ENCODE results near the gene YY1.

The YY1 gene

DNA sequence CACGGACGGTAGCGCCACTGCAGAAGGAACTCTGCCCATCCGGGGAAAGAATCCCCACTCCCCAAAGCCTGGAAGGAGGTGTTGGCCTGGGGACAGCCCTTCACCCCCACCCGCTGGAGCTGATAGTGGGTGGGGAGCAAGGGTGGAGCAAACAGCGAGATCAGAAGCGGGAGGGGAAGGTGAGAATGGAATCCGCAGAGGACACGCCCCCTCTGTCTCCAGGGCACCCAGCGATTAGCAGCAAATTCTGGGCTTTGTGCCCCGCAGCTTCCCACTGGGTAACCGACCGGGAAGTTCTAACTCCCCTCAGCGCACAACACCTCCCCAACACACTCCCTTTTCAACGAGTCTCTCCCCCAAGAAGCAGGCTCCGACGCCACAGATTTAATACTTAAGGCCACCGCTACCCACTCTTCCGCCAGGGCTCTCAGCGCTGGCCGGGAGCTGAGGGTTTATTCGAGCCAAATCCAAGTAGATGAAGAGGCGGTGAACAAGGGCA, 65.9 kb downstream of the YY1 start:
- Histone ChIP-seq H3K36me3 (ENCODE audit: control insufficient read depth in 2 of 2, insufficient read depth in 1 of 2, low read length in 2 of 2) (no peaks in the 10 kb centered on the region; a peak in 1 of 3 replicates), H3K4me3 (ENCODE audit: low read depth, low read length) (peak overlapping the region; percentile 55), H3K9me3 (ENCODE audit: control insufficient read depth, insufficient read depth, low read depth, low read length) (no peaks in the 10 kb centered on the region), H3K27ac (ENCODE audit: extremely low read depth, low read depth, low read length) (no peak overlapping the region), H3K4me1 (ENCODE audit: control insufficient read depth, insufficient read depth, low read length) (peaks cover 2% of the 10 kb centered on the region; the same call in 1 of the 2 replicates)
- ChIA-PET POLR2A (interaction anchor here (0.9 kb wide), 1 partner anchor 70 kb away, joined by 5 read pairs; a partner anchor contains a TSS), CTCF (interaction anchor here (0.5 to 3.4 kb wide), 4 partner anchors 19 to 573 kb away, joined by 3 to 15 read pairs (median 4); no protein-coding TSS in a partner anchor)
- TF ChIP-seq ZNF248 (tag by site-specific recombination; IDR thresholded peaks at IDR 0.05) (no peak), ZBTB10 (tag by site-specific recombination; IDR thresholded peaks at IDR 0.05) (no peak; the same call in 1 of the 2 replicates), ZBTB1 (tag by site-specific recombination; IDR thresholded peaks at IDR 0.05) (no peak), ZBTB20 (tag by site-specific recombination; IDR thresholded peaks at IDR 0.05) (peak; percentile 62; the same call in 1 of the 2 replicates), ZNF600 (tag by site-specific recombination; IDR thresholded peaks at IDR 0.05) (peak; percentile 64), ZBTB8A (tag by site-specific recombination; IDR thresholded peaks at IDR 0.05) (peak; percentile 96), ZNF140 (tag by site-specific recombination; IDR thresholded peaks at IDR 0.05) (no peak), ZNF148 (tag by site-specific recombination; IDR thresholded peaks at IDR 0.05; ENCODE audit: borderline replicate concordance) (no peak), ZNF112 (tag by site-specific recombination; IDR thresholded peaks at IDR 0.05) (no peak), PRDM1 (tag by site-specific recombination; IDR thresholded peaks at IDR 0.05) (no peak), ZNF302 (tag by site-specific recombination; IDR thresholded peaks at IDR 0.05; ENCODE audit: low read depth) (no peak), KLF10 (tag by site-specific recombination; IDR thresholded peaks at IDR 0.05) (peak; percentile 17; the same call in 1 of the 2 replicates), SALL2 (tag by site-specific recombination; IDR thresholded peaks at IDR 0.05; ENCODE audit: borderline replicate concordance) (no peak), ZNF354C (tag by site-specific recombination; IDR thresholded peaks at IDR 0.05; ENCODE audit: borderline replicate concordance, low read depth) (no peak), ZBTB7A (tag by site-specific recombination; IDR thresholded peaks at IDR 0.05; ENCODE audit: low read depth) (no peak), ZNF621 (tag by site-specific recombination; IDR thresholded peaks at IDR 0.05) (peak; percentile 35; the same call in 1 of the 2 replicates), ZNF777 (tag by site-specific recombination; IDR thresholded peaks at IDR 0.05; ENCODE audit: borderline replicate concordance) (no peak), KLF9 (tag by site-specific recombination; IDR thresholded peaks at IDR 0.05; ENCODE audit: low read depth) (peak; percentile 94), ZIC2 (tag by site-specific recombination; IDR thresholded peaks at IDR 0.05) (peak; percentile 89), ZNF211 (tag by site-specific recombination; IDR thresholded peaks at IDR 0.05; ENCODE audit: low read depth) (no peak), ZFP69B (tag by site-specific recombination; IDR thresholded peaks at IDR 0.05) (no peak), ZEB2 (tag by site-specific recombination; IDR thresholded peaks at IDR 0.05) (peak; percentile 30; the same call in 1 of the 2 replicates), ZNF677 (tag by site-specific recombination; IDR thresholded peaks at IDR 0.05) (no peak)
- TF ChIP-seq, protein P1, sequence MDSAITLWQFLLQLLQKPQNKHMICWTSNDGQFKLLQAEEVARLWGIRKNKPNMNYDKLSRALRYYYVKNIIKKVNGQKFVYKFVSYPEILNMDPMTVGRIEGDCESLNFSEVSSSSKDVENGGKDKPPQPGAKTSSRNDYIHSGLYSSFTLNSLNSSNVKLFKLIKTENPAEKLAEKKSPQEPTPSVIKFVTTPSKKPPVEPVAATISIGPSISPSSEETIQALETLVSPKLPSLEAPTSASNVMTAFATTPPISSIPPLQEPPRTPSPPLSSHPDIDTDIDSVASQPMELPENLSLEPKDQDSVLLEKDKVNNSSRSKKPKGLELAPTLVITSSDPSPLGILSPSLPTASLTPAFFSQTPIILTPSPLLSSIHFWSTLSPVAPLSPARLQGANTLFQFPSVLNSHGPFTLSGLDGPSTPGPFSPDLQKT (IDR thresholded peaks at IDR 0.05; ENCODE audit: borderline replicate concordance, low read depth, low read length) = no peak
- TF ChIP-seq, protein P2, sequence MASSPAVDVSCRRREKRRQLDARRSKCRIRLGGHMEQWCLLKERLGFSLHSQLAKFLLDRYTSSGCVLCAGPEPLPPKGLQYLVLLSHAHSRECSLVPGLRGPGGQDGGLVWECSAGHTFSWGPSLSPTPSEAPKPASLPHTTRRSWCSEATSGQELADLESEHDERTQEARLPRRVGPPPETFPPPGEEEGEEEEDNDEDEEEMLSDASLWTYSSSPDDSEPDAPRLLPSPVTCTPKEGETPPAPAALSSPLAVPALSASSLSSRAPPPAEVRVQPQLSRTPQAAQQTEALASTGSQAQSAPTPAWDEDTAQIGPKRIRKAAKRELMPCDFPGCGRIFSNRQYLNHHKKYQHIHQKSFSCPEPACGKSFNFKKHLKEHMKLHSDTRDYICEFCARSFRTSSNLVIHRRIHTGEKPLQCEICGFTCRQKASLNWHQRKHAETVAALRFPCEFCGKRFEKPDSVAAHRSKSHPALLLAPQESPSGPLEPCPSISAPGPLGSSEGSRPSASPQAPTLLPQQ (tag by site-specific recombination; IDR thresholded peaks at IDR 0.05) = peak; percentile 40; the same call in 1 of the 2 replicates
- TF ChIP-seq, protein P3, sequence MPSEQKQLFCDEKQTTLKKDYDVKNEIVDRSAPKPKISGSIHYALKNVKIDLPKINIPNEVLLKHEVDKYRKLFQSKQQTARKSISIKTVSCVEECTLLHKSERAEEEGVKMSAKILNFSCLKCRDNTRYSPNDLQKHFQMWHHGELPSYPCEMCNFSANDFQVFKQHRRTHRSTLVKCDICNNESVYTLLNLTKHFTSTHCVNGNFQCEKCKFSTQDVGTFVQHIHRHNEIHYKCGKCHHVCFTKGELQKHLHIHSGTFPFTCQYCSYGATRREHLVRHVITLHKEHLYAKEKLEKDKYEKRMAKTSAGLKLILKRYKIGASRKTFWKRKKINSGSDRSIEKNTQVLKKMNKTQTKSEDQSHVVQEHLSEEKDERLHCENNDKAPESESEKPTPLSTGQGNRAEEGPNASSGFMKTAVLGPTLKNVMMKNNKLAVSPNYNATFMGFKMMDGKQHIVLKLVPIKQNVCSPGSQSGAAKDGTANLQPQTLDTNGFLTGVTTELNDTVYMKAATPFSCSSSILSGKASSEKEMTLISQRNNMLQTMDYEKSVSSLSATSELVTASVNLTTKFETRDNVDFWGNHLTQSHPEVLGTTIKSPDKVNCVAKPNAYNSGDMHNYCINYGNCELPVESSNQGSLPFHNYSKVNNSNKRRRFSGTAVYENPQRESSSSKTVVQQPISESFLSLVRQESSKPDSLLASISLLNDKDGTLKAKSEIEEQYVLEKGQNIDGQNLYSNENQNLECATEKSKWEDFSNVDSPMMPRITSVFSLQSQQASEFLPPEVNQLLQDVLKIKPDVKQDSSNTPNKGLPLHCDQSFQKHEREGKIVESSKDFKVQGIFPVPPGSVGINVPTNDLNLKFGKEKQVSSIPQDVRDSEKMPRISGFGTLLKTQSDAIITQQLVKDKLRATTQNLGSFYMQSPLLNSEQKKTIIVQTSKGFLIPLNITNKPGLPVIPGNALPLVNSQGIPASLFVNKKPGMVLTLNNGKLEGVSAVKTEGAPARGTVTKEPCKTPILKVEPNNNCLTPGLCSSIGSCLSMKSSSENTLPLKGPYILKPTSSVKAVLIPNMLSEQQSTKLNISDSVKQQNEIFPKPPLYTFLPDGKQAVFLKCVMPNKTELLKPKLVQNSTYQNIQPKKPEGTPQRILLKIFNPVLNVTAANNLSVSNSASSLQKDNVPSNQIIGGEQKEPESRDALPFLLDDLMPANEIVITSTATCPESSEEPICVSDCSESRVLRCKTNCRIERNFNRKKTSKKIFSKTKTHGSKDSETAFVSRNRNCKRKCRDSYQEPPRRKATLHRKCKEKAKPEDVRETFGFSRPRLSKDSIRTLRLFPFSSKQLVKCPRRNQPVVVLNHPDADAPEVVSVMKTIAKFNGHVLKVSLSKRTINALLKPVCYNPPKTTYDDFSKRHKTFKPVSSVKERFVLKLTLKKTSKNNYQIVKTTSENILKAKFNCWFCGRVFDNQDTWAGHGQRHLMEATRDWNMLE (tag by site-specific recombination; conservative IDR thresholded peaks at IDR 0.05; ENCODE audit: low read depth) = no peak

Data from HEK293 (cell line).